DMS53 treated with DMSO at 0.1 percent for 48 hours (cell line): ENCODE results near the gene FAM228A.
"Not testable (repeated sequence)": the region's sequence is repeated elsewhere in the genome, so short reads cannot be mapped to it uniquely, and the experiment has no call there.

Experiments used
- DNase-seq: peaks from one replicate; lab custom pipeline; 2025; ENCODE audit not compliant: unreplicated experiment; lab: John Stamatoyannopoulos, UW

Gene FAM228A

DNA sequence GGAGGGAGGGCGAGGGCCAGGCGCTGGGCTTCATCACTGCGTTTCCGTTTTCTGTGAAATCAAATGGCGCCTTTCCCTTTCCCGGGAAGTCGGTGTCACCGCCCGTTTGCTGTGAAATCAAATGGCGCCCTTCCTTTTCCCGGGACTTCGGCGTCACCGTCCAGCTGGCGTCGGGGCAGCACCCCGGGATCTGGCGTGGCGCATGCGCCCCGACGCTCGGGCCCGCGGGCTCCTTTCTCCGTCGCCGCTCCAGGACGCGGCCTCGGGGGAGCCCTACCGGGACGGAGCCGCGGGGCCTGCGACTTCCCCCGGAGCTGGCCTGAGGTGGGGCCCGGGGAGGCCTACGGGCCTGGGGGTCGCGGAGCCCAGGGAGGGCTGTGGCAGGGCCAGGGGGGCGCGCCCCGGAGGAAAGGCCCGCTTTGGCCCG lies at the start of gene FAM228A:
FAM228A (plus strand) TSS at position 203 of the 427 bp plus-strand sequence. CDS start 428 bp downstream, outside the sequence.
- DNase-seq: no peak

DNA sequence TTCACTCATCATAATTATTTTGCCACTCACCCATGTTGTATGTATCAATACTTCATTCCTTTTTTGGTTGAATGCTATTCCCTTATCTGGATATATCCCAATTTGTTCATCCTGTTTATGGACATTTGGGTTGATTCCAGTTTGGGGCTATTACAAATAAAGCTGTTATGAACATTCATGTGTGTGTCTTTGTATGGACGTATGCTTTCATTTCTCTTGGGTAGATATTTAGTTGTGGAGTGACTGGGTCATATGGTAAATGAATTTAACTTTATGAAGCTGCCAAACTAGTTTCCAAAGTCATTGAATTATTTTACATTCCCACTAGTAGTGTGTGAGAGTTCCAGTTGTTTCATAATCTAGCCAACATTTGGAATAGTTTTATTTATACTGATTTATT lies 48.9 kb upstream of the FAM228A start:
- DNase-seq: no peak

DNA sequence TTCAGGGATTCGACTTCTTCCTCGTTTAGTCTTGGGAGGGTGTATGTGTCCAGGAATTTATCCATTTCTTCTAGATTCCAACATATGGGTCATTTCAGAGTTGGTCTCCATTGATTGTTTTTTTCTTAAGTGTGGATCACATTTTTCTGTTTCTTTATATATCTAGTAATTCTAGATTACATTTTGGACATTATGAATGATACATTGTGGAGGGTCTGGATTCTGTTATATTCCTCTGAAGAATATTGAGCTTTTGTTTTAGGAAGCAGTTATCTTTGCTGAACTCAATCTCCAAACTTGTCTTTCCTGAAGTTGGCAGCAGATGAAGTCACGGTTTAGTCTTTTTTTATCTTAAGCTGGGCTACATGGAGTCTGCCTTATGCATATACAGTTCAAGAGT lies 42.3 kb upstream of the FAM228A start:
- DNase-seq: no peak

DNA sequence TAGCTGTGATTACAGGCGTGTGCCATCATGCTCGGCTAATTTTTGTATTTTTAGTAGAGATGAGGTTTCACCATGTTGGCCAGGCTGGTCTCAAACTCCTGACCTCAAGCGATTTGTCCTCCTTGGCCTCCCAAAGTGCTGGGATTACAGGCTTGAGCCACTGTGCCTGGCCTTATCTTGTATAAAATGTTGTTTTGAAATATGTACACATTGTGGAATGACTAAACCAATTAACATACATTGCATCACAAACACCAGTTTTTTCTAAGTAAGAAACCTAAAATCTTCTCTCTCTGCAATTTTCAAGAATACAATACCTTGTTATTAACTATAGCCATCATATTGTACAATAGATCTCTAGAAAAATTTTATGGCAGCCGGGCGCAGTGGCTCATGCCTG lies 34.5 kb upstream of the FAM228A start:
- not testable (repeated sequence) for DNase-seq

DNA sequence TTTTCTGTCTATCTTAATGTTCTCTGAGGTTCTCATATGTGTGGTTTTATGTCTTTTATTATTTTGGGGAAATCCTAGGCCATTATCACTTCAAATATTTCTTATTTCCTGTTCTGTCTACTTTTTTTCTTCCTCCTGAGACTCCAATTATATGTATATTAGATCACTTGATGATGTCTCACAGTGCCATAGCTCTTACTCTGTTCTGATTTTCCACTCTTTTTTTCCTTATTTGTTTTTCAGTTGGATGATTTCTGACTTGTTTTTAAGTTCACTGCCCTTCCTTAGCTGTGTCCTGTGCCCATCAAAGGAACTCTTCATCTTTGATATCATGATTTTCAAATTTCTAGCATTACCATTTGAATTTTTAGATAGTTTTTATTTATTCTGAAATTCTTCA lies 27.5 kb upstream of the FAM228A start:
- no peak for DNase-seq

DNA sequence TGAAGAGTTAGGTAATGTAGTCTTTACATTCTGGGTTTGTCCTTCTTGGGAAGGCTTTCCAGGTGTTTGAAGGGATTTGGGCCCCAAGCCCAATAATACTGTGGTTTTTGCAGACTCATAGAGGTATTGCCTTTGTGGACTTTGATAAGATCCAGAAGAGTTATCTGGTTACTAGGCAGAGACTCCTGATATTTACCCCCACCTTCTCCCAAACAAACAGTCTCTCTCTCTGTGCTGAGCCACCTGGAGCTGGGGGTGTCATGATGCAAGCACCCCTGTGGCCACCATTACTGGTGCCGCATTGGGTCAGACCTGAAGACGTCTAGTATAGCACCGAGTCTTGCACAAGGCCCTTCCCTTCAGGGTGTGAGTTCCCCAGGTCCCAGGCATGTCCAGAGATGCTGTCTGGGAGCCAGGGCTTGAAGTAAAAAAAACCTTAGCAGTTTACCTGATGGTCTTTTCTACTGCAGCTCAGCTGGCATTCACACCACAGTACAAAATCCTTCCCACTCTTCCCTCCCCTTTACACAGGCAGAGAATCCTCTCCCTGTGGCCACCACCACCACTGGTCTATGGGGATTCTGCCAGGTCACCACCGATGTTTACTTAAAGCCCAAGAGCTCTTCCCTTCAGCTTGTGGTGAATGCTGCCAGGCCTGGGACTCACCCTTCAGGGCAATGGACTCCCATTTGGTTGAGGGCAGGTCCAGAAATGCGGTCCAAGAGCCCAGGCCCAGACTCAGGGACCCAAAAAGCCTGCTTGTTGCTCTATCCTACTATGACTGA lies 22.2 kb upstream of the FAM228A start:
- DNase-seq: no peak

DNA sequence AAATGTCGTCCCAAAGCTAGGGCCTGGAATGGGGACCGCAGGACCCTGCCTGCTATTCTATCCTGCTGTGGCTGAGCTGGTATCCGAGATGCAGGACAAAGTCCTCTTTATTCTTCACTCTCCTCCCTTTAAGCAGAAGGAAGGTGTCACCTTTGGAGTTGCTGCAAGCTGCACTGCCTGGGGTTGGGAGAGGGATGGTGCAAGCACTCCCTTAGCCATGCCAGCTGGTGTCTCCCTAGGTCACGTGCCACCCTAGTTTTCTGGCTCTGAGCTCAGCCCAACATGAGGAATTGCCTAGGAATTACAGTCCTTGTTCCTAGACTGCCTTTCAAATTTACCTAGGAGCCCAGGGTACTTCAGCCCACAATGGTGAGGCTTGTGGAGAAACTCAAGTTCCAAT lies 21.4 kb upstream of the FAM228A start:
- DNase-seq: no peak

DNA sequence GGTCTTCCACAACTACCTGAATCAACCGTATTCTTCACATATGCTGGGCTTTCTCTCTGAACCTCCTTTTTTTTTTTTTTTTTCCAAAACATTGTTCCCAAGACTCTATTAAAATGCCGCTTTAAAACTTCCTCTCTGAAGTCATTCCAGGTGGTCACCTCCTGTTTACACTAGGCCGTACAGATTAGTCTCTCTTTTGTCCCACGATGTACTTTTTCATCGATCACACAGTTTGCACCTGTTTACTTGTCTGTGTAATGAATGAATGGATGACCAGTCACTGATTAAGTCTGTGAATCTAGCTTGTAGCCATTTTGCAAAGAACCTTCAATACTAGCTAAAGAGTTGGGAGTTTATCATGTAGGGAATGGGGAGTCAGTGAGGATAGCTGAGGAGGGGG lies 16.7 kb upstream of the FAM228A start:
- no peak for DNase-seq

DNA sequence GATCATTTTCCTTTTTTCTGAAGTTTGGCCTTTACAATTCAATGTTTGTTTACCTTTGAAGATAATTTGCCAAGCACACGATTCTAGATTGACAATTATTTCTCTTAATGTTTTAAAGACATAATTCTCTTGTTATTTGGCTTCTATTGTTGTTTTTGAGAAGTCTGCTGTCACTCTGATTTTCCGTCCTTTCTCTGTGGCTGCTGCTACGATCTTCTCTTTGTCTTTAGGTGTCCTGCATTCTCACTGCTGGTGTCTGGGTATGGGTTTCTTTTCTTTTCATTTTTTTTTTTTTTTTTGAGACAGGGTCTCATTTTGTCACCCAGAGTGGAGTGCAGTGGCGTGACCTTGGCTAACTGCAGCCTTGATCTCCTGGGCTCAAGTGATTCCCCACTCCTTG lies 15.1 kb upstream of the FAM228A start:
- DNase-seq: no peak

DNA sequence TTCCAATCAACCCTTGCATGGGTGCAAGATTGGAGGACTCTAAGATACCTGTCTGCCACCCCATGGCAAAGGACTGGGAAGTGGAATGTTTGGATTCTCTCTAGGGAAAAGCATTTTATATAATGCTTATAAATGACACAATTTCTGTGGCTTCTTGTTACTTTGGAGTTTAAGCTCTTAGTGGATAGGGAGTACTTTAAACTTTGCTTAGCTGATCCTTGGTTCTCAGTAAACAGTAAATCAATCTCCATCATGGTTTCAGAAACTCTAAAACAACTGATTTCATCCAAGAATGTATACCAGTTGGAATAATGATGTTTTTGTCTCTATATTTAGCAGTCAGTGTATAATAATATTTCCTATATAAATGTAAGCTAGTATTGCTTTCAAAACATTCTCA lies 14.1 kb upstream of the FAM228A start:
- DNase-seq: no peak

DNA sequence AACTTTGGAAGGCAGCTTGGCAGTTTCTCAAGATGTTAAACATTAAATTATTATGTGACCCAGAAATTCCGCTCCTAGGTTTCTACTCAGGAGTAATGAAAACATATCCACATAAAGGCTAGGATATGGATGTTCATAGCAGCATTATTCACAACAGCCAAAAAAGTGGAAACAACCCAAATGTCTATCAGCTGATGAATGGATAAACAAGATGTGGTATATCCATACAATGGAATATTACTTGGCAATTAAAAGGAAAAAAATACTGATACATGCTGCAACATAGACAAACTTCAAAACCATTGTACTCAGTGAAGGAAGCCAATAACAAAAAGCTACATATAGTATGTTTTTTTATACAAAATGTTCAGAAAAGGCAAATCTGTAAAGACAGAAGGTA lies 12.4 kb upstream of the FAM228A start:
- no peak for DNase-seq

DNA sequence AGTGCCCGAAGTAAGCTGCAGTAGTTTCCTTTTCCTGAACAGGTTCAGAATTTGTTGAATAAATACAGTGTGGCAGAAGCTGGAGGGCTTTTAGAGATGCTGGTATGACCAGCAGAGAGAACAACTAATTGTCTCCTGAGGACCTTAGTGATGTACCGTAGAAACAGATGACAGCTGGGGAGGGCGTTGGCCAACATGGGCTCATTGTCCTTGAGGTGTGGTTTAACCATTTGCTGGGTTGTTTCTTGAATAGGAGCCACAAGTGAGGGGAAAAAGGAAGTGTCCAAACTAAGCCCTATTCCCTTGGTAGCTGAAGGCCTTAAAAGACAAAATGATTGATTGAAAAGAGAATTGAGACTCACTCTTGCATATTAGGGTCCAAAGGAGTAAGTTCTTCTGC lies 11.7 kb upstream of the FAM228A start:
- DNase-seq: no peak

DNA sequence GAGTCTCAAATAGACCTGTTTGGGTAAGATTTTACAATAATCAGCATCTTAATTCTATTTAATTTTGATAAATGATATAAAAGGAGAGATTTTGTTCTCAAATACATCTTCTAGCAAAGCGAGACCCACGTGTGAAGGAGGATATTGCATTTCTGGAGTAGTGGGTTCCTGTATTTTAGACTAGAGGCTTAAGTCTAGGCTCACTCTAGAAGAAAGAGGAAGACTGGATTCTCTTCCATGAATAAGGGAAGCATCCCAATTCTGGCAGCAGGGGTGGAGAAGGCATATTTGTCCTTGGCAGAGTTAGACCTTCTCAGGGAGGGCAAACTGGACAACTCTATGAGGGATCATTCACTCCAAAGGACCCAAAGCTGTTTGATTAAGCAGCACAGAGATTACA lies 11.3 kb upstream of the FAM228A start:
- no peak for DNase-seq

DNA sequence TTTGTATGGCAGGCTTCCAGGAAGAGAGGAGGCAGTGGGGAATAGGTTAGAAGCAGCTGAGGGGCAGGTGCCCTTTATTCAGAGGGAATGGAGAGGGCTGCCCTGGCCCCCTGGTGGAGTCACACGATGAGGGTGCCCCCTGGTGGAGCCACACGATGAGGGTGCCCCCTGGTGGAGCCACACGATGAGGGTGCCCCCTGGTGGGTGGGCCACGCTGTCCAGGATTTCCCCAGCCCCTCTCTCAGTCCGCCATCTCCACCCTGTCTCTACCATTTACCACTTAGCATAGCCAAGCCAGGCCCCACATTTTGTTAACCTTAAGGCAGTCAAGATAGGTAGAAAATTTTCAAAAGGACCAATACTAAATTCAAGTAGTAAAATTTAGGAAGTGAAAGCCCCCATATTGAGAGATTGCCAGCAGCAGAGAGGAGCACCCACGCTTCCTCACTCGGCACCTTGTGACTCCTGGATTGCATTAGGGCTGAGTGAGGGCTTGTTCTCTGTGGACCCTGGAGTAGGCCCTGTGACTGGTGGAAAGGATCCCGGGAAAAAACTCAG lies 10.4 kb upstream of the FAM228A start:
- no peak for DNase-seq

DNA sequence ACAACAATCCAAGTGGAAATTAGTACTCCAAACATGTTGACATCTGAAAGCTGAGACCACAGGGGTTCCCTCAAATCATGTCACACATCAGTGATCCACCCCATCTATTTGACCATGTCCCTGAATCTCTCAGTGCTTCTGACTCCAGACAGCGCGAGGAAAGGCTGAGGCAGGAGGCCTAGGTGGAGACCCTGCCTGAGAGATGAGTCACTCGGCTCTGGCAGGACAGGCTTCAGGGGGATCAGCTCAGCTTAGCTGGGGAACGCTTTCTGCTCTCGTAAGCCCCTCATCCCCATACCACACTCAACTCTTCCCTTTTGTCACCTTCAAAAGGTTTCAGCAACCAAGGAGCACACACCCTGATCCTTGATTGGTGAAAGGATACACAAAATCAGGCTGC lies 5.8 kb upstream of the FAM228A start:
- DNase-seq: no peak

DNA sequence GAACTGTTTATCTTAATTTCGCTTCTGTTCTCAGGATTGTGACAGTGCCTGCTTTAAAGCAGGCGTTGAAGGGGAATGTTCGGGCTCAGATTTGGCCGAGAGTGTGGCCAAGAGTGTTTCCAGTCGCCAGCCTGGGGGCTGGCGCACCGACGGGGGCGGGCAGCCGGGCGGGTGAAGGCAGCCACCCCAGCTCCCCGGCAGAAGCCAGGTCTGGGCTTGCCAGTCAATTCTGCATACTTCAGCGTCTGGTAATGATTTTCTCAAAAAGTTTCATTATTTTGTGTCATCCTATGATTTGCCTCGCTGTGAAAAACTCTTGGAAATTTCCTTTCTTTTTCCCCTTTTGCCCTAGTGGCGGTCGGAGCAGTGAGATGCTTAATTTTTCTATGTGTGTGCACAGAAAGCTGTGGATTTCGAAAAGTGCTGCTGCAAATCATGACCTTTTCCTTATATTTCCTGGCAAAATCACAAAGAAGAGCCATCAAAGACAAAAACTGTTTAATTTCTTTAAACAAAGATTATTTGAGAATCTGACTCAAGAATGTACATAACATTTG lies 856 bp downstream of the FAM228A start:
- no peak for DNase-seq

DNA sequence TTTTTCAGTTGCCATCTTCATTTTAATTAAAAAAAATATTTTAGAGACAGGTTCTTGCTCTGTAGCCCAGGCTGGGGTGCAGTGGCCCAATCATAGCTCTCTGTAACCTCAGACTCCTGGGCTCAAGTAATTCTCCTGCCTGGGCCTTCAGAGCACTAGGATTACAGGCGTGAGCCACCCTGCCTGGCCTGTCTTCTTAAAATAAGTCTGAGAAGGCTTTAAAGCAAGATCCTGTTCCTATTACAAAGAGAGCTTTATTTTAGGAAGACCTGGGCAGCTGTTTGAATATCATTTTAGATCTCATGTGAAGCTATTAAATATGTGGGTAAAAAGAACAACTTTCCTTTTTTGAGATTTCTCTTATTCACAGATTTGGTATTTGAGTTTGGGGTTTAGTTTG lies 1.5 kb downstream of the FAM228A start:
- DNase-seq: no peak

DNA sequence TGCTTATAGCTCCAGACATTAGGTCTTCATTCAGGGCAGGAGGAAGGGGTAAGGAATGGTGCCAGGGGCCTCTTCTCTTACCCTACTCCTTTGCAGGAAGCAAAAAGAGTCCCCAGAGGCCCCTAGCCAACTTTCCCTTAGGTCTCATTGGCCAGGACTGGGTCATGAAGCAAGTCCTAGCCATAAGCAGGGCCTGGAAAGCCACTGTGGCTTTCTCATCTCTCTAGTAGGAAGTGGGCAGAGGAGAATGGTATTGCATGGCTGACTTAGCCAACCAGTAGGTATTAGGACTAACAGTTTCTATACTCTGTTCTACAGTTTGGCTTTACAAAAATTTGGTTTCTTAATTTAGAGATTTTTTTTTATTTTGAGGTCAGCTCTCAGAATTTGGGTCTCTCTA lies 4.8 kb downstream of the FAM228A start:
- DNase-seq: no peak

DNA sequence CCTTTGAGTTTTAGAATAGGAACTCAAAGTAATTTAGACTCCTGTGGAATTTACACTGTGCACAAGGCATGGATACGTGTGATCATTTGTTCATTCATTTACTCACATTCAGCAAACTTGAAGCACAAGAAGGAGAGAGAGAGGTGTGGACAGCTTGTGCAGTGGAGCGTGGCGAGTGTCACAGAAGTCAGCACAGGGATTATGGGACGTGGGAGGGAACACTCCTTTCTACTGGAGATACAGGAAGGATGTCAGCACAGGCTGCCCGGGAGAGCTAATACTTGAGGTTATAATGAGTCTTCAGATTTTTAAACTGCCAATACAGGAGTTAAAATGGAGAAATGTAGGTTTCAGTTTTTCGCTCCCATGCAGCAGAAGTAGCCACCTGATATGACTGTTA lies 7.0 kb downstream of the FAM228A start:
- peak; percentile 77 for DNase-seq

DNA sequence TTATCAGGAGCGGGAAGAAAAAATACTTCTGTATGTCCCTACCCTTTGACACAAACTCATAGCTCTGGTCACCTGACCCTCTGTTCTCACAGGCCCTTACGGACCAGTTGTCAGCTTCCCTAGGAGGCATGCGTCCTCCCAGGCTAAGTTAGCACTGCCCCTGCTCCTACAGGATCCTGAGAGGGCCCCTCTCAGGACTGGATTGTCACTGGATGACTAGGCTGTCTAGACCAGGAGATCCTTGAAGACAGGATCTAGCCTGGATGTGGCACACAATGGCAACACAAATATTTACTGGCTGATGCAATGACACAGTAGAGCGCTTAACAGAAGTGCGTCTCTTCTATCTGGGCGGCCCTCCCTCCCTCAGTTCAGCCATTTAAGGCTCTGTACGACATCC lies 7.7 kb downstream of the FAM228A start:
- DNase-seq: peak; percentile 89

DNA sequence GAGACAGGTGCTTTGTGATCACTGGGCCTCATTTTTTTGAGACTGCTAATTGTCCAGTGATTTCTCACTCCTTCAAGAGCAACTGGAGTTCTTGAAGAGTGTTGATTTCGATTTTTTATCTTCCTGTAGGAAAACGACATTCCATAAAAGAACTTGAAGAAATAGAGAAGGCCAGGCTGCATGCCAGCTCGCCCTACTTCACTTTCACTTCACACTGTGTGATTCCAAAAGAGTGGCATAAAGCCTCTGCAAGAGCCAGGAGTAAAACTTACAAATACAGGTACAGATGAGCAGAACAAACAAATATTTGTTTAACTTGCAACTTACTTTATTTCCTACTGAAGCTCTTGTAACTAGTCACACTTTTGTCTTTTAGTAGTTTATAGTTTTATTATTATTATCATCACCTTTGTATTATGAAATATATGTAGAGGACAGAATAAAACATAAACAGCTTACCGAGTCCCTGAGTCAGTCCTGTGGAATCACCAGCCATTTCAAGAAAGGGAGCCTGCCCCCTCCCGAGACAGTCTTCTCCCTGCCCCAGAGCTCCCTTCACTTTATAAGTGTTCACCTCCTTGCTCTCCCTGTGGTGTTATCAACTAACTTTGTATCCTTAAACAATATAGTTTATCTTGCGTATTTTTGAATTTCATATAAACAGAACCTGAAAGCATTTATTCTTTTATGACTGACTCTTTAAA lies 8.7 kb downstream of the FAM228A start:
- peak; percentile 23 for DNase-seq

DNA sequence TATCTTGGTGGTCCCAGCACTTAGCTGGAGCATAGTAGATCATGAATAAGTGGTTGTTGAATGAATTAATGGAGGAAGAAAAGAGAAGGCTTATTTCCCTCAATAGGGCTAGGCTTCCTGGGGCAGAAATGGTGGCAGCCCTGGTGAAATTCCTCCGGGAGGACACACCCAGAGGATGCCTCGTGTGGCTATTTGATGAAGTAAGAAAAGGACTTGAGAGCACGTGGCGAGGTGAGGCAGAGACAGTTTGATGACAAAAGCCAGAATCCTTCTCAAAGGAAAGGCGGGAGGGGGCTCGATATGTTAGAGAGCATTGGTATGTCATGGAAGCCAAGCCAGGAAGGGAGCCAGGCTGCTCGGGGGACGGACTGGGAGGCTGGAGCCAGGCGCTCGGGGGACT lies 14.7 kb downstream of the FAM228A start:
- DNase-seq: no peak
